Measurements from ENCODE around the gene SLC47A2. TPM values are rescaled to one million over a fixed set of nuclear protein-coding genes. Genes with fewer than 3 reads are reported as not detected.

The SLC47A2 gene
- polyA plus RNA-seq, 1 experiment: not detected

- POLR2A ChIA-PET: no interaction called here
- no peak overlapping the region for H3K4me3 ChIP-seq (ENCODE audit: low read depth, low read length)
- H3K27me3 ChIP-seq (ENCODE audit: control insufficient read depth, insufficient read depth, low read length): no peaks in the 10 kb centered on the region; the same call in 1 of the 2 replicates
- no peak for TF ChIP-seq CTCF (IDR thresholded peaks at IDR 0.05; ENCODE audit: insufficient read depth, low read depth, low read length)
- no peak for DNase-seq (ENCODE audit: low read depth)
- CTCF ChIA-PET: interaction anchor here (0.7 to 11.6 kb wide), 3 partner anchors 8 to 133 kb away, joined by 3 to 84 read pairs (median 34); no protein-coding TSS in a partner anchor
- H3K36me3 ChIP-seq (ENCODE audit: control insufficient read depth, insufficient read depth, low read length): no peaks in the 10 kb centered on the region
Observed at GRCh38 chr17:19755821-19756510, 39.6 kb upstream of the SLC47A2 start.

GRCh38 chr17:19755392-19755791, 39.0 kb upstream of the SLC47A2 start:
- DNase-seq (ENCODE audit: low read depth): no peak
- Histone ChIP-seq H3K36me3 (ENCODE audit: control insufficient read depth, insufficient read depth, low read length) (no peaks in the 10 kb centered on the region), H3K4me3 (ENCODE audit: low read depth, low read length) (no peak overlapping the region), H3K27me3 (ENCODE audit: control insufficient read depth, insufficient read depth, low read length) (no peaks in the 10 kb centered on the region; the same call in 1 of the 2 replicates)
- ChIA-PET POLR2A (no interaction called here), CTCF (interaction anchor here (0.7 to 11.6 kb wide), 3 partner anchors 8 to 133 kb away, joined by 3 to 84 read pairs (median 34); no protein-coding TSS in a partner anchor)
- TF ChIP-seq CTCF (IDR thresholded peaks at IDR 0.05; ENCODE audit: insufficient read depth, low read depth, low read length): no peak

GRCh38 chr17:19753661-19754463, 37.5 kb upstream of the SLC47A2 start:
- no peak for TF ChIP-seq CTCF (IDR thresholded peaks at IDR 0.05; ENCODE audit: insufficient read depth, low read depth, low read length)
- ChIA-PET POLR2A (no interaction called here), CTCF (interaction anchor here (0.5 to 11.6 kb wide), 6 partner anchors 10 to 388 kb away, joined by 3 to 84 read pairs (median 4); no protein-coding TSS in a partner anchor)
- Histone ChIP-seq H3K4me3 (ENCODE audit: low read depth, low read length) (no peak overlapping the region), H3K27me3 (ENCODE audit: control insufficient read depth, insufficient read depth, low read length) (peaks cover 2% of the 10 kb centered on the region; the same call in 1 of the 2 replicates), H3K36me3 (ENCODE audit: control insufficient read depth, insufficient read depth, low read length) (no peaks in the 10 kb centered on the region)
- DNase-seq (ENCODE audit: low read depth): no peak

- POLR2A ChIA-PET: no interaction called here
- H3K36me3 ChIP-seq (ENCODE audit: control insufficient read depth, insufficient read depth, low read length): no peaks in the 10 kb centered on the region
- H3K4me3 ChIP-seq (ENCODE audit: low read depth, low read length): no peak overlapping the region
- CTCF ChIA-PET: interaction anchor here (1.2 to 11.6 kb wide), 5 partner anchors 9 to 388 kb away, joined by 3 to 84 read pairs (median 4); no protein-coding TSS in a partner anchor
- TF ChIP-seq CTCF (IDR thresholded peaks at IDR 0.05; ENCODE audit: insufficient read depth, low read depth, low read length): no peak
- DNase-seq (ENCODE audit: low read depth): no peak
- H3K27me3 ChIP-seq (ENCODE audit: control insufficient read depth, insufficient read depth, low read length): peaks cover 4% of the 10 kb centered on the region; the same call in 1 of the 2 replicates
Observed at GRCh38 chr17:19753051-19753509, 36.7 kb upstream of the SLC47A2 start.
